Adipose tissue (tissue), 3 donors: ENCODE data around the gene DAZAP1. TPM values are rescaled to one million over a fixed set of nuclear protein-coding genes. Genes with fewer than 3 reads are reported as not detected.
"Not testable (repeated sequence)": the region's sequence is repeated elsewhere in the genome, so short reads cannot be mapped to it uniquely, and the experiment has no call there.

Source experiments
- H3K27ac ChIP-seq: one replicate; pipeline ENCODE4 v1.5.1; 2013; ENCODE audit warnings: low read depth, low read length
- WGBS, 3 donors: extraction: QIAGEN DNeasy Blood & Tissue Kit; methylation state at CpG; one replicate each; pipeline ENCODE4 v1.1.7; 2013; 5-methylcytosine and 5-hydroxymethylcytosine counted together
- polyA plus RNA-seq, 3 donors: library from polyadenylated mRNA; stranded (reverse); fragments of 200-250 nt; gene quantifications; one replicate each; pipeline ENCODE4 v1.2.3, GENCODE V29; 2013
- donor health status: healthy with polysubstance abuse.
- donor health status: Bipolar disorder and iron deficiency.
- donor health status: healthy.

The DAZAP1 gene
- polyA plus RNA-seq, 3 donors = 38.4 to 79.9 (median 70.1) TPM

GRCh38 chr19:1418951-1419738, 11.8 kb downstream of the DAZAP1 start:
- H3K27ac ChIP-seq = no peak overlapping the region

GRCh38 chr19:1420085-1420484, 12.7 kb downstream of the DAZAP1 start:
- WGBS, 3 donors = 93 to 96% (median 95%) methylated on average over 22 to 26 of the region's 43 CpGs
- not testable (repeated sequence) for H3K27ac ChIP-seq

More at GRCh38 chr19:1418951-1419738, 11.8 kb downstream of the DAZAP1 start:
- 79 to 85% (median 84%) methylated on average over 21 of the region's 21 CpGs for WGBS, 3 donors

GRCh38 chr19:1420590-1420989, 13.2 kb downstream of the DAZAP1 start:
- H3K27ac ChIP-seq = no peak overlapping the region
- 90 to 91% (median 91%) methylated on average over 15 of the region's 15 CpGs for WGBS, 3 donors

DNA sequence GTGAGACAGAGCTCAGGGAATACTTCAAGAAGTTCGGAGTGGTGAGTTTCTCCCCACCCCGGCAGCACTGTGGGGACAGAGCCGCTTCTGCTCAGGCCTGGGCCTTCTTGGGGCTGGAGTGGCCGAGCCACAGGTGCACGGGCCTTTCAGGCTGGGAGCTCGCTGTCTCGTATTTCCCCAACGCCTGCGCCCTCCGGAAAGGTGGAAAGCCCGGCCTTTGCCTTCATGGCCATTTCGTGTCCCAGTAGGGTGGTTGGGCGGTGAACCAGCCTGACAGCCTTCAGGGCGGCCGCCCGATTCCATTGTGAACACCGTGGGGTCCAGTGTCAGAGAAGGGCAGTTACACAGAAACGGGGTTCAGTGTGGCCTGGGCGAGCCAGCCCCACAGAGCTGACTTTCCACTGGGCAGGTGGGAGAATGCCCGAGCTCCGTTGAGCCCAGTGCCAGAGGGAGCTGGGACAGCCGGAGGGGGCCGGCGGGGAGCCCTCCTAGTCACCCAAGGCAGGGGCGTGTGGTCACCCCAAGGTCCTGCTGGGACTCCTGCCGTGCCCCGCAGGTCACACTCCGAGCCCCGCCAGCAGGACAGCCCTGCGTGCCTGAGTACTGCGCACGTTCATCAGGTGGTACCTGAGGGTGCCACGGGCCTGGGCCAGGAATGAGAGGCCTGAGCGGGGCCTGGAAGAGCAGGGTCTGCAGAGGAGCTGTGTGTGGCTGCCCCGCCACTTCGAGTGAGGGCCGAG, 14.0 kb downstream of the DAZAP1 start:
- H3K27ac ChIP-seq = no peak overlapping the region
- WGBS, 3 donors = 89 to 94% (median 94%) methylated on average over 34 to 37 of the region's 37 CpGs

DNA sequence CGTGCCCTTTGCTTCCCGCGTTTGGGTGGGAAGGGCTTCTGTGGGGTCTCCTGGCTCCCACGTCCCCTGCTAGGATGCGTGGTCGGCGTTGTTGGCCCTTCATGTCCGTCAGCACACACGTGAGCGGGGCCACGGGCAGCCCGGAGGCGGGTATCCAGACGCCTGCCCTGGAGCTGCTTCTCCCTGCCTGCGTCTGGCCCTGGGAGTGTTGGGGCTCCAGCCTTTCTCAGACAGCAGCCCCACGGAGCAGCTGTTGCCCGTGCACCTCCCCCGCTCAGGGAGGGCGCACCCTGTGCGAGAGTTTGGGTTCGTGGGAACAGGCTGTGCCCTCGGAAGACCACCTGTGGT, 14.5 kb downstream of the DAZAP1 start:
- H3K27ac ChIP-seq = no peak overlapping the region
- WGBS, 3 donors = 84 to 89% (median 88%) methylated on average over 22 of the region's 22 CpGs

DNA sequence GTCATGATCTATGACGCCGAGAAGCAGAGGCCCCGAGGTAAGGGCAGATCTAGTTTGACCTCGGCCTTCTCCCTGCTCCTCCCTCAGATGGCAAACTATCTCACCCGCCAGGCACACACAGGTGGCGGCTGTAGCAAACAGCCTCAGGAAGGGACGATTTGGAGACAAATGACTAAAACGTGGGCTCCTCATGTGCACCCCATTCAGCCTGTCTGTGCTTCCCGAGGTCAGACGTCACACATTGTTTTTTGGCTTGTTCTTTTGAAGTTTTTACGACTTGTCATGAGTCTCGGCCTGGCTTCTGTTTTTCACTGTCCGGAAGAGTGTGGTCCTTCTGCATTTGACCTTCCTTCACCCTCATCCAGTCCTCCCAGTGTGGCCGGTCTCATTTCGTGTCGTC, 15.0 kb downstream of the DAZAP1 start:
- no peak overlapping the region for H3K27ac ChIP-seq

DNA sequence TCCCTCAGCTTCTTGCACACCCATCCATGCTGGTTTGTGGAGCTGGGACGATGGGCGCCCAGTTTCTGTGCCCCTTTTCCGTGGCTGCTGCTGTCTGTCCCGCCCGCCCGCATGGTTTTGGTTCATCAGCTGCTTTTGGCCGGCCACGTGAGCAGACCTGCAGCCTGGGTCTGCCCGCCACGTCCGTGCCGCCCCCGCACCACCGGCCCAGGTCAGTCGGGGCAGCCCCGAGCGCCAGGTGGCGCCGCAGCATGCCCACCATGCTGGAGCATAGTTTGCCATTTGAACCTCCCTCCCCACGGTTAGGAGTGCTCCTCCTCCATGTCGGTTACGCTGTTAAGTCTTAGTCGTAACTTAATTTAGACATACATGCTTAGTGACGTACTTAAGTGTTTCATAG, 15.6 kb downstream of the DAZAP1 start:
- 88 to 90% (median 88%) methylated on average over 24 of the region's 24 CpGs for WGBS, 3 donors
- no peak overlapping the region for H3K27ac ChIP-seq

More for the DNA sequence above, 15.0 kb downstream of the DAZAP1 start:
- 77 to 84% (median 79%) methylated on average over 16 of the region's 16 CpGs for WGBS, 3 donors

- H3K27ac ChIP-seq = no peak overlapping the region
- 84 to 90% (median 84%) methylated on average over 38 to 40 of the region's 40 CpGs for WGBS, 3 donors
These were observed 16.2 kb downstream of the DAZAP1 start for GRCh38 chr19:1423436-1424191.

- no peak overlapping the region for H3K27ac ChIP-seq
- WGBS, 3 donors = 87 to 92% (median 91%) methylated on average over 34 to 38 of the region's 42 CpGs
These were observed 17.0 kb downstream of the DAZAP1 start for GRCh38 chr19:1424192-1424955.

GRCh38 chr19:1425102-1425837, 17.9 kb downstream of the DAZAP1 start:
- 78 to 87% (median 84%) methylated on average over 33 of the region's 33 CpGs for WGBS, 3 donors
- no peak overlapping the region for H3K27ac ChIP-seq

DNA sequence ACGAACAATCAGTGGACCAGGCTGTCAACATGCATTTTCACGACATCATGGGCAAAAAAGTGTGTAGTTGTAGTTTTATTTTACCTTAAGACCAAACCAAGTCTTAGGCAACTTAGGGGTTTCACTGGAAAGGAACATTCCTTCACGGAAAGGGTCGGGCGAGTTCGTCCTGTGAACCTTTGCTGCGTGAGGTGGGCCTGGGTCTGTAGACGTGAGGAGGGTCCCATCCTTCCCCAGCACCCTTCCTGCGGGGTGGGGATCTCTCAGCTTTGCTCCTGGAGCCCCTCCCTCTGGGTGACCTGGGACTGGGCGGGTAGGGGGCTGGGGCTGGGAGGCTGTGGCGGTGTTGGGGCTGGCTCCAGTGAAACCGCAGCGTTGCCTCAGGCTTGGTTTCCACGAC, 18.5 kb downstream of the DAZAP1 start:
- H3K27ac ChIP-seq = no peak overlapping the region
- 88 to 93% (median 92%) methylated on average over 14 of the region's 14 CpGs for WGBS, 3 donors

- 82 to 88% (median 87%) methylated on average over 9 of the region's 9 CpGs for WGBS, 3 donors
- H3K27ac ChIP-seq = no peak overlapping the region
These were observed 19.4 kb downstream of the DAZAP1 start for GRCh38 chr19:1426736-1427135.

DNA sequence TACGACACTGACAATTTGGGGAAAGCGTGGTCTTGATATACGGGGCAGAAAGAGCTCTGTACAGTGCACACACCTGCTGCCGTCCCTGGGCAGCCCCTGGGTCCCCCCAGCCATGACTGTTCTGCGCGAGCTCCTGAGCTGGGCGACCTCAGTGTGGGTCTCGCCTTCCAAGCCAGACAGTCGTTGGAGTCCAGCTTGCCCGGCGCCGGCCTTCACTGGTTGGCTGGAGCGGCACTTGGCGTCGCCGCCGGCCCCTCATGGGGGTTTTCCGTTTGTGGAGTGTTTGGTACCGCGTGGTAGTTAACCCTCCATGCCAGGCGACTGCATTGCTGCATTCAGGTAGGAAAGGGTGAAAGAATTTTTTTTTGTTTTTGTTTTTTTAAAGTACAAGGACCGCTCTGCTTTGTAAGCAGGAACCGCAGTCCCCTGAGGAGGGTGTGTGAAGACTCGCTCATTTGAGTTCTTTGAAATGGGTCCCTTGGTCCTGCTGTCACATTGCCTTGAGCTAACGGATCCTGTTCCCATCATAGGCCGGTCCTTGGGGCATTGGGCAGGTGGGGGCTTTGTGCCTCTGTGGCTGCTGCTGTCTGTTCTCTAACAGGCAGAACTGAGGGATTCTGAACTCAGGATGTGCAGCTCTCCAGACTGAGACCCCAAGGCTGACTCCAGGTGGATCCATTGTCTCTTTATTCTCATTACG, 20.0 kb downstream of the DAZAP1 start:
- no peak overlapping the region for H3K27ac ChIP-seq
- 89 to 93% (median 91%) methylated on average over 27 of the region's 27 CpGs for WGBS, 3 donors

DNA sequence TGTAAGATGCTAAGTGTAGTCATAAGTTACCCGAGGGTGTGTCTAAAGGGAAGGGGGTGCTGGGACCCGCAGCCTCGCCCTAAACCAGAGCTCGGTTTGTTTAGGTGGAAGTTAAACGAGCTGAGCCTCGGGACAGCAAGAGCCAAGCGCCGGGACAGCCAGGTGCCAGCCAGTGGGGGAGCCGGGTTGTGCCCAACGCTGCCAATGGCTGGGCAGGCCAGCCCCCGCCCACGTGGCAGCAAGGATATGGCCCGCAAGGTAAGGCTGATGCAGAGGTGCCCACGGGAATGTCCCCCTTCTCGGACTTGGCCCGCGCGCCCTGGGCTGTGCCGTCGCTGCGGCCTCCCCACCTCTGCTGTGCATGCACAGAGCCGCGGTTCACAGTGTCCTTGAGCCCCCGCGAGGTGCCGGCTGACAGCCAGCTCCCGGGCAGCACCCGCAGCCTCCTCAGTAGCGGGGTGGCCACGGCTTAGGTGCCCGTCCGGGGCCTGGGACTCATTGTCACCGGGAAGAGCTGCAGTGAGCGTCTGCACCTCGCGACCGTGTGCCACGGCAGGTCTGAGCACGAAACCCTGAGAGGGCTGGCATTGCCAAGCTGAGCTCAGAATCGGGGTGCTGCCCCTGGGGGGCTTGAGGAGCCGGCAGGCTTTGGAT, 21.5 kb downstream of the DAZAP1 start:
- no peak overlapping the region for H3K27ac ChIP-seq
- 75 to 94% (median 89%) methylated on average over 41 of the region's 41 CpGs for WGBS, 3 donors

- WGBS, 3 donors = 54 to 84% (median 79%) methylated on average over 13 to 14 of the region's 14 CpGs
- H3K27ac ChIP-seq = no peak overlapping the region
These were observed 22.4 kb downstream of the DAZAP1 start for GRCh38 chr19:1429750-1430149.

DNA sequence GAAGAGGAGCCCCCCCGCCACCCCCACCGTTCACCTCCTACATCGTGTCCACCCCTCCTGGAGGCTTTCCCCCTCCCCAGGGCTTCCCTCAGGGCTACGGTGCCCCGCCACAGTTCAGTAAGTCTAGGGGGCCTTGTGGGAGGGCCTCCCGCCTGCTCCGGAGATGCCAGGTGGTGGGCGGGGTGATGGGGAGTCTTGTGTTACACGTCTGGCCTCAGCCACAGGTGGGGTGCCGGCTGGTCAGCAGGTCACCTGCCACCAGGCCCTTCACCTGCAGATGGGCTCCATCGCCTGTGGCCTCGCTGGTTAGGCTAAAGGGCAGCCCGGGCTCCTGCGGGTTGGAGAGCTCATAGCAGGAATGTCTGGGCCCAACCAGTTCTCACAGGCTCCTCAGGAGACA, 22.9 kb downstream of the DAZAP1 start:
- WGBS, 3 donors = 86 to 90% (median 88%) methylated on average over 12 to 14 of the region's 14 CpGs
- H3K27ac ChIP-seq = no peak overlapping the region
